GM19043 (cell line): ENCODE results near the gene IL18R1.
A peak's percentile ranks its signal among the peaks of the same experiment; 100 is the strongest.
"Not testable (repeated sequence)": the region's sequence is repeated elsewhere in the genome, so short reads cannot be mapped to it uniquely, and the experiment has no call there.

Experiments
- ATAC-seq: cut with Tn5 transposase; IDR thresholded peaks from one replicate; pipeline ENCODE4 v1.9.1; 2021; ENCODE audit warnings: low read depth; ENCODE audit not compliant: unreplicated experiment

The IL18R1 gene

GRCh38 chr2:102355526-102356380 lies at the start of gene IL18R1:
Gene IL18R1, plus strand, starts transcription at chr2:102355796. Its CDS starts 6,865 bp downstream, at chr2:102362661.
- ATAC-seq = peak; percentile 92

GRCh38 chr2:102306125-102306524 lies 49.5 kb upstream of the IL18R1 start:
- no peak for ATAC-seq

GRCh38 chr2:102310964-102311640 lies 44.5 kb upstream of the IL18R1 start, which contains the start of gene IL1RL1:
Gene IL1RL1, plus strand, starts transcription at chr2:102311563. Its CDS starts 26,702 bp downstream, at chr2:102338265.
- ATAC-seq = no peak

- ATAC-seq = no peak
Observed at GRCh38 chr2:102313025-102313424, 42.6 kb upstream of the IL18R1 start.

GRCh38 chr2:102313471-102313870 lies 42.1 kb upstream of the IL18R1 start:
- no peak for ATAC-seq

- no peak for ATAC-seq
Observed at GRCh38 chr2:102313950-102314349, 41.6 kb upstream of the IL18R1 start.

- no peak for ATAC-seq
Observed at GRCh38 chr2:102315921-102316320, 39.7 kb upstream of the IL18R1 start.

- no peak for ATAC-seq
Observed at GRCh38 chr2:102317715-102318114, 37.9 kb upstream of the IL18R1 start.

GRCh38 chr2:102318437-102318836 lies 37.2 kb upstream of the IL18R1 start:
- no peak for ATAC-seq

GRCh38 chr2:102321941-102322719 lies 33.5 kb upstream of the IL18R1 start:
- ATAC-seq = no peak

- not testable (repeated sequence) for ATAC-seq
Observed at GRCh38 chr2:102324914-102325313, 30.7 kb upstream of the IL18R1 start.

- no peak for ATAC-seq
Observed at GRCh38 chr2:102331311-102331980, 24.1 kb upstream of the IL18R1 start.

GRCh38 chr2:102334486-102334885 lies 21.1 kb upstream of the IL18R1 start:
- no peak for ATAC-seq

- no peak for ATAC-seq
Observed at GRCh38 chr2:102335871-102336366, 19.7 kb upstream of the IL18R1 start.

- ATAC-seq = no peak
Observed at GRCh38 chr2:102336502-102336945, 19.1 kb upstream of the IL18R1 start.

GRCh38 chr2:102337012-102337411 lies 18.6 kb upstream of the IL18R1 start:
- ATAC-seq = no peak

- no peak for ATAC-seq
Observed at GRCh38 chr2:102337481-102338386, 17.9 kb upstream of the IL18R1 start.

GRCh38 chr2:102340778-102341177 lies 14.8 kb upstream of the IL18R1 start:
- ATAC-seq = no peak

GRCh38 chr2:102342888-102343287 lies 12.7 kb upstream of the IL18R1 start:
- no peak for ATAC-seq
